IgD-negative memory B cell (primary cell): ENCODE results near the gene MBD3L4. TPM values are rescaled to one million over a fixed set of nuclear protein-coding genes. Genes with fewer than 3 reads are reported as not detected.
"Not testable (repeated sequence)": the region's sequence is repeated elsewhere in the genome, so short reads cannot be mapped to it uniquely, and the experiment has no call there.

Experiments
- H3K27ac Mint-ChIP-seq, 3 donors: one replicate each; pipeline ENCODE4 v1.8.0; 2020 to 2022; ENCODE audit warnings: mild to moderate bottlenecking in 3 of 3, mixed read lengths in 3 of 3, moderate library complexity in 1 of 3
- H3K27me3 Mint-ChIP-seq: one replicate; pipeline ENCODE4 v1.8.0; 2021; ENCODE audit warnings: mixed read lengths
- H3K36me3 Mint-ChIP-seq: one replicate; pipeline ENCODE4 v1.8.0; 2020; ENCODE audit warnings: mild to moderate bottlenecking, mixed read lengths
- H3K4me1 Mint-ChIP-seq, 3 donors: one replicate each; pipeline ENCODE4 v1.8.0; 2020 to 2022; ENCODE audit warnings: mixed read lengths in 3 of 3, mild to moderate bottlenecking in 1 of 3
- H3K4me3 Mint-ChIP-seq, 4 donors: one replicate each; pipeline ENCODE4 v1.8.0; 2020 to 2022; ENCODE audit warnings: mild to moderate bottlenecking in 4 of 4, mixed read lengths in 4 of 4, moderate library complexity in 3 of 4
- H3K9me3 Mint-ChIP-seq, 3 donors: one replicate each; pipeline ENCODE4 v1.8.0; 2020 to 2021; ENCODE audit warnings: mixed read lengths in 3 of 3, mild to moderate bottlenecking in 1 of 3
- polyA plus RNA-seq: library from polyadenylated mRNA; unstranded; fragments of 300-500 nt; fragmentation: Illumina TruSeq; gene quantifications from one replicate; pipeline ENCODE4 v1.2.3, GENCODE V29; 2021

Gene MBD3L4
- polyA plus RNA-seq = not detected

DNA sequence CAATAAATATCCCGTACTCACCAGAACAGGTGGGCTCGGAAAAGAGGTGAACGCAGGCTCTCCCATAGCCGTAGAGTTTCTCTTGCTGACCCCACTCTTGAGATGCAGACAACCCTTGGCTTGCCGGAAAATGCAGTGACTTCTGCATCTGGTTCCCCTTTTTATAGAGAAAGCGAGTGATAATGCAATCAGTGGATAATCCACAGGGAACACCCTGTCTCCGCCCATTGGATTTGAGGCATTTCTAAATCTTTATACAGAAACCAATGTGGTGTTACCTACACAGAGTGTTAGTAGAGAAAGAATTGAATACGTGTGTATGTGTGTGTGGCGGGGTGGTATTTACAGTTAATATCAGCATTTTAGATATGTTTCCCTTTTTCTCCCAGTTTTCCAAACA lies at the start of gene MBD3L4:
TSS of gene MBD3L4 (minus strand) at position 101 of the 400 bp plus-strand sequence. CDS start at position 66, 35 bp downstream.
- not testable (repeated sequence) for H3K9me3 Mint-ChIP-seq, H3K4me1 Mint-ChIP-seq, H3K4me3 Mint-ChIP-seq, H3K36me3 Mint-ChIP-seq, H3K27me3 Mint-ChIP-seq, H3K27ac Mint-ChIP-seq

GRCh38 chr19:7088999-7089398 lies 49.0 kb upstream of the MBD3L4 start:
- peaks cover 6% of the 10 kb centered on the region for H3K36me3 Mint-ChIP-seq
- H3K9me3 Mint-ChIP-seq = peaks cover 10 to 32% (median 16%) of the 10 kb centered on the region in 3 donors
- H3K27ac Mint-ChIP-seq = peak overlapping the region in 1 of 3 donors; percentile 32
- H3K4me1 Mint-ChIP-seq = no peaks in the 10 kb centered on the region
- H3K4me3 Mint-ChIP-seq = peak overlapping the region in 1 of 4 donors; percentile 46
- no peaks in the 10 kb centered on the region for H3K27me3 Mint-ChIP-seq

DNA sequence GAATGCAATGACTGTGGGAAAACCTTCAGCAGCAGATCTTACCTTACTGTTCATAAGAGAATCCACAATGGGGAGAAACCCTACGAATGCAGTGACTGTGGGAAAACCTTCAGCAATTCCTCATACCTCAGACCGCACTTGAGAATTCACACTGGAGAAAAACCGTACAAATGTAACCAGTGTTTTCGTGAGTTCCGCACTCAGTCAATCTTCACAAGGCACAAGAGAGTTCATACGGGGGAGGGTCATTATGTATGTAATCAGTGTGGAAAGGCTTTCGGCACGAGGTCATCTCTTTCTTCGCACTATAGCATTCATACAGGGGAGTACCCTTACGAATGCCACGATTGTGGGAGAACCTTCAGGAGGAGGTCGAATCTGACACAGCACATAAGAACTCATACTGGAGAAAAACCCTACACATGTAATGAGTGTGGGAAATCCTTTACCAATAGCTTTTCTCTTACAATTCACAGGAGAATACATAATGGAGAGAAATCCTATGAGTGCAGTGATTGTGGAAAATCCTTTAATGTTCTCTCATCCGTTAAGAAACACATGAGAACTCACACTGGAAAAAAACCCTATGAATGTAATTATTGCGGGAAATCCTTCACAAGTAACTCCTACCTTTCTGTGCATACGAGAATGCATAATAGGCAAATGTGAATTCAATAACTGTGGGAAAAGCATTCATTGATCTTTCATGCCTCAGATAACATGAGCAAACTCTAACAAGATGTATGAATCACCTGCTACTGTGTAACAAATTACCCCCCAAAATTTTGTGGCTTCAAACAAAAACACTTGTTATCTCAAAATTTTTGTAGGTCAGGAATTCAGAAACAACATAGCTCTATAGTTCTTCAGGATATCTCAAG lies 43.3 kb upstream of the MBD3L4 start:
- H3K9me3 Mint-ChIP-seq = peaks cover 6 to 32% (median 29%) of the 10 kb centered on the region in 3 donors
- H3K27ac Mint-ChIP-seq = no peak overlapping the region
- H3K4me1 Mint-ChIP-seq = no peaks in the 10 kb centered on the region
- H3K27me3 Mint-ChIP-seq = no peaks in the 10 kb centered on the region
- peaks cover 38% of the 10 kb centered on the region for H3K36me3 Mint-ChIP-seq
- peak overlapping the region in 1 of 4 donors; percentile 49 for H3K4me3 Mint-ChIP-seq

DNA sequence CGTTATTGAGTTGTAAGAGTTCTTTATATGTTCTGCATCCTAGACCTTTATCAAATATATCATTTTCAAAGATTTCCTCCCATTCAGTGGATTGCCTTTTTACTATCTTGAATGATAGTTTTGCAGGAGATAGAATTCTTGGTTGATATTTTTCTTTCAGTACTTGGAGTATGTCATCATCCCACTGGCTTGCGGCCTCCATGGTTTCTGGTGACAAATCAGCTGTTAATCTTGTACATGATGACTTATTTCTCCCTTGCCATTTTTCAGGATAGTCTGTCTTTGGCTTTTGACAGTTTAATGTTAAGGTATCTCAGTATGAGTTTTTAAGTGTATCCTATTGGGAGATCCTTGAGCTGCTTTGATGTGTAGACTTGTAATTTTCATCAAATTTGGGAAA lies 38.0 kb upstream of the MBD3L4 start:
- H3K4me3 Mint-ChIP-seq = peak overlapping the region in 2 of 4 donors; percentile 44 to 65
- H3K9me3 Mint-ChIP-seq = peaks cover 7 to 26% (median 19%) of the 10 kb centered on the region in 3 donors
- no peaks in the 10 kb centered on the region for H3K27me3 Mint-ChIP-seq
- H3K4me1 Mint-ChIP-seq = no peaks in the 10 kb centered on the region
- H3K36me3 Mint-ChIP-seq = peaks cover 56% of the 10 kb centered on the region
- H3K27ac Mint-ChIP-seq = peak overlapping the region in 1 of 3 donors; percentile 62

DNA sequence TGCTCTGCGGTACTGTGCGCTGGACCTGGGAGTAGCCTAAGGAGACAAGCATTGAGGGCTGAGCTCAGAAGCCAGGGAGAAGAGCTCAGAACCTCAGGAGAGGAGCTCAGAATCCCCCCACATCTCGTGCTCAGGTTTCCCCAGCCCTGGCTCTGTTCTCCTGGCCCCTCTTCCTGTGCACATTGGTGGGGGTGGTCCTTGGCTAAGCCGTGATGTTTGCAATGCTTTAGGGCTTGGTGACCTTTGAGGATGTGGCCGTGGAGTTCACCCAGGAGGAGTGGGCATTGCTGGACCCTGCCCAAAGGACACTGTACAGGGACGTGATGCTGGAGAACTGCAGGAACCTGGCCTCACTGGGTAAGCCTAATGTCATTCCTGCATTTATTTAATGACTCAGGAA lies 36.2 kb upstream of the MBD3L4 start:
- Mint-ChIP-seq H3K27me3 (no peaks in the 10 kb centered on the region), H3K4me1 (peaks cover 0 to 3% (median 0%) of the 10 kb centered on the region in 3 donors), H3K9me3 (peaks cover 4 to 19% (median 15%) of the 10 kb centered on the region in 3 donors), H3K27ac (no peak overlapping the region), H3K36me3 (peaks cover 51% of the 10 kb centered on the region), H3K4me3 (peak overlapping the region in 1 of 4 donors; percentile 6)

GRCh38 chr19:7074705-7075282 lies 34.8 kb upstream of the MBD3L4 start:
- Mint-ChIP-seq H3K27ac (no peak overlapping the region), H3K4me3 (no peak overlapping the region)

DNA sequence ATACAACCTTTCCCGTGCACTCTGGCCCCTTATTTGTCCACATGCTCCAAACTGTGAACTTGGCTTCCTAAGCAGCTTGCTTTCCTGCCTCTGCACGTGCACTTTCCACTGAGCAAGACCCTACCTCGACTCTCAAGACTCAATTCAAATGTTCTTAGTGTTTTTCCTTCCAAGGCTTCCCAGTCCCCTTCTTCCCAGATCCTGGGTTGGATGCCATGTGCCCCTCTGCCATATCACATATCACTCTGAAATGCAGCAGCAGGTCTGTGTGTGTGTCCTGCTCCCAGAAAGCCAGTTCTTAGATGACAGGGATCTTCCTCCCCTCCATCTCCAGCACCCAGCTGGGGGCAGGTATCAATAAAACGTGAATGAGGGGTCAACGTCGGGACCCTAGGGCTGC lies 32.6 kb upstream of the MBD3L4 start:
- Mint-ChIP-seq H3K27me3 (no peaks in the 10 kb centered on the region), H3K36me3 (peaks cover 30% of the 10 kb centered on the region), H3K9me3 (peaks cover 0 to 2% (median 1%) of the 10 kb centered on the region in 3 donors), H3K27ac (no peak overlapping the region), H3K4me1 (peaks cover 3 to 9% (median 5%) of the 10 kb centered on the region in 3 donors), H3K4me3 (peak overlapping the region in 3 of 4 donors; percentile 29 to 65 (median 36))

More at GRCh38 chr19:7074705-7075282, 34.8 kb upstream of the MBD3L4 start:
- Mint-ChIP-seq H3K9me3 (peaks cover 4 to 14% (median 8%) of the 10 kb centered on the region in 3 donors), H3K4me1 (peaks cover 0 to 6% (median 0%) of the 10 kb centered on the region in 3 donors), H3K36me3 (peaks cover 44% of the 10 kb centered on the region), H3K27me3 (no peaks in the 10 kb centered on the region)

DNA sequence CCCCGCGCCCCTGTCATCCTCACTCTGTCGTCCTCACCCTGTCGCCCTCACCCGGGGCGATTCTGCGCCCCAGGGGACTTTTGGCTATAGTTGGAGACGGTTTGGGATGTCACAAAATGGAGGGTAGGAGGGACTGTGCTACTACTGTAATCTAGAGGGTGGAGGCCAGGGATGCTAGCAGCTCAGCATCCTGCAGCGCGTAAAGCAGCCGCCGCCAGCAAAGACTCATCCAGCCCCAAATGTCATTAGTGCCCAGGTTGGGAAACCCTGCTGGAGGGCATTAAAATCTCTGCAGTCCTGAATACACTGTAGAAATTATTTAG lies 29.9 kb upstream of the MBD3L4 start:
- peak overlapping the region; percentile 92 to 98 (median 95) for H3K4me3 Mint-ChIP-seq
- H3K27me3 Mint-ChIP-seq = no peaks in the 10 kb centered on the region
- H3K9me3 Mint-ChIP-seq = no peaks in the 10 kb centered on the region
- peaks cover 3 to 9% (median 5%) of the 10 kb centered on the region in 3 donors for H3K4me1 Mint-ChIP-seq
- H3K36me3 Mint-ChIP-seq = peaks cover 14% of the 10 kb centered on the region
- H3K27ac Mint-ChIP-seq = peak overlapping the region; percentile 63 to 97 (median 86)

GRCh38 chr19:7069042-7069903 lies 29.3 kb upstream of the MBD3L4 start, which contains the start of gene ZNF557:
TSS of gene ZNF557 (plus strand) at chr19:7069703. CDS start at chr19:7075075, 5,372 bp downstream.
- peak within 1 kb of the TSS; percentile 63 to 97 (median 86) for H3K27ac Mint-ChIP-seq
- peak within 1 kb of the TSS; percentile 92 to 98 (median 95) for H3K4me3 Mint-ChIP-seq
- H3K4me1 Mint-ChIP-seq = peaks cover 3 to 9% (median 5%) of the 10 kb centered on the region in 3 donors
- H3K27me3 Mint-ChIP-seq = peaks cover 2% of the 10 kb centered on the region
- H3K36me3 Mint-ChIP-seq = peaks cover 12% of the 10 kb centered on the region
- no peaks in the 10 kb centered on the region for H3K9me3 Mint-ChIP-seq

DNA sequence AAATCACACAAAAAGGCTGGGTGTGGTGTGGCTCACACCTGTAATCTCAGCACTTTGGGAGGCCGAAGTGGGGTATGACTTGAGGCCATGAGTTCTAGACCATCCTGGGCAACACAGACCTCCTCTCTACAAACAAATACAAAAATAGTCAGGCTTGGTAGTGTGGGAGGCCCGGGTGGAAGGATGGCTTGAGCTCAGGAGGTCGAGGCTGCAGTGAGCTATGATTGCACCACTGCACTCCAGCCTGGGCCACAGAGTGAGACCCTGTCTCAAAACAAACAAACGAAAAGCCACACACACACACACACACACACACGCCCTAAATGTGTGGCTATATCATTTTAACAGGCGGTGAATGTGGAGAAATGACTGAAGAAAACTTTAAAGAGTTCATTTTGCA lies 28.6 kb upstream of the MBD3L4 start:
- H3K27me3 Mint-ChIP-seq = peaks cover 2% of the 10 kb centered on the region

GRCh38 chr19:7067716-7068115 lies 27.7 kb upstream of the MBD3L4 start:
- H3K4me1 Mint-ChIP-seq = peaks cover 3 to 9% (median 5%) of the 10 kb centered on the region in 3 donors
- H3K9me3 Mint-ChIP-seq = no peaks in the 10 kb centered on the region
- H3K4me3 Mint-ChIP-seq = peak overlapping the region in 1 of 4 donors; percentile 63
- no peak overlapping the region for H3K27ac Mint-ChIP-seq
- peaks cover 9% of the 10 kb centered on the region for H3K36me3 Mint-ChIP-seq
- H3K27me3 Mint-ChIP-seq = peaks cover 2% of the 10 kb centered on the region

More for the DNA sequence above, 28.6 kb upstream of the MBD3L4 start:
- Mint-ChIP-seq H3K36me3 (peaks cover 10% of the 10 kb centered on the region), H3K4me1 (peaks cover 3 to 9% (median 5%) of the 10 kb centered on the region in 3 donors), H3K27ac (peak overlapping the region in 2 of 3 donors; percentile 63 to 86), H3K4me3 (peak overlapping the region; percentile 92 to 98 (median 95)), H3K9me3 (no peaks in the 10 kb centered on the region)

DNA sequence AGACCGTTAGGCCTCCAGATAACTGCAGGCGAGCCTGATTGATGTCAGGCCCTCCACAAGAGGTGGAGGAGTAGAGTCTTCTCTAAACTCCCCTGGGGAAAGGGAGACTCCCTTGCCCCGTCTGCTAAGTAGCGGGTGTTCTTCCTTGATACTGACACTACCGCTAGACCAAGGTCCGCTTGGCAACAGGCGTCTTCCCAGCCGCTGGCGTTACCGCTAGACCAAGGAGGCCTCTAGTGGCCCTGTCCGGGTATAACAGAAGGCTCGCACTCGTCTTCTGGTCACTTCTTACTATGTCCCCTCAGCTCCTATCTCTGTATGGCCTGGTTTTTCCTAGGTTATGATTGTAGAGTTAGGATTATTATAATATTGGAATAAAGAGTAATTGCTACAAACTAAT lies 27.1 kb upstream of the MBD3L4 start:
- H3K4me1 Mint-ChIP-seq, H3K27ac Mint-ChIP-seq, H3K9me3 Mint-ChIP-seq, H3K27me3 Mint-ChIP-seq, H3K36me3 Mint-ChIP-seq: not testable (repeated sequence)
- H3K4me3 Mint-ChIP-seq = peak overlapping the region in 1 of 4 donors; percentile 63

GRCh38 chr19:7063764-7064418 lies 23.9 kb upstream of the MBD3L4 start:
- H3K27ac Mint-ChIP-seq = no peak overlapping the region

DNA sequence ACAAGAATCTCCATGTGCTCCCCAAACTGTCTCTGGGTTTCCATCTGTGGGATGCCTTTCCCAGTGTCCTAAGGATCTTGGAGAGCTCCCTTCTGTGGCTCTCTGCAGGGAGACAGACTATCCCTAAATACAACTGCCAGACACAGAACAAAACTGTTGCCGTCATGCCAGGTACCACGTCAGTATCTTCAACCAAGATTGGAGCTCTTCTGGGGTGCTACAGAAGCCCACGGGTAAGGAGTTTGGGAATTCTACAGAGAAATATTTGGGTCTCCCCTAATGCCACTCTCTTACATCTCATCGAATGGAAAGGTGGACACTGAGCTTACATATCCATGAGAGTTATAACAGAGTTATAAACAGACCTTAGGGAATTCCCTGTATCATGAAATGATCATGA lies 23.4 kb upstream of the MBD3L4 start:
- Mint-ChIP-seq H3K27ac (no peak overlapping the region), H3K4me1 (no peaks in the 10 kb centered on the region), H3K4me3 (no peak overlapping the region), H3K9me3 (no peaks in the 10 kb centered on the region), H3K36me3 (no peaks in the 10 kb centered on the region), H3K27me3 (peaks cover 2% of the 10 kb centered on the region)

More at GRCh38 chr19:7063764-7064418, 23.9 kb upstream of the MBD3L4 start:
- no peaks in the 10 kb centered on the region for H3K36me3 Mint-ChIP-seq
- peaks cover 2% of the 10 kb centered on the region for H3K27me3 Mint-ChIP-seq
- peaks cover 0 to under 1% (median under 1%) of the 10 kb centered on the region in 3 donors for H3K4me1 Mint-ChIP-seq
- H3K4me3 Mint-ChIP-seq = peak overlapping the region in 1 of 4 donors; percentile 48
- no peaks in the 10 kb centered on the region for H3K9me3 Mint-ChIP-seq
